ENCODE data around the gene SLC7A7.
"Not testable (repeated sequence)": the region's sequence is repeated elsewhere in the genome, so short reads cannot be mapped to it uniquely, and the experiment has no call there.

SLC7A7 gene

DNA sequence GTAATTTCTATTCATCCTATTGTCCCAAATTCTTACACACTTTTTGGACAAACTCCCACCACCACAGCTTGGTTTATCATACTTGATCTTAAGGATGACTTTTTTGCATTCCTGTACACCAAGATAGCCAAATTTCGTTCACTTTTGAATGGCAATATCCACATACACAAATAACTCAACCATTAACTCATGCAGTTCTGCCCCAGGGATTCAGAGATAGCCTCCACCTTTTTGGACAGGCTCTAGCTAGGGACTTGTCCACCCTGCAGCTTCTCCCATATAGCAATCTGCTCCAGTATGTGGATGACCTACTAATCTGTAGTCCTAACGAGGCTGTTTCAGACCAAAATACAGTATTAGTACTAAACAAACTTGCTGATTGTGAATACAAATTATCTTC, 81.4 kb downstream of the SLC7A7 start:
- no peaks in the 10 kb centered on the region for H3K27me3 ChIP-seq (ENCODE audit: control insufficient read depth, insufficient read depth, low read length)
- no peak overlapping the region for H2AFZ ChIP-seq
- no peak overlapping the region for H3K27ac ChIP-seq
- no peak overlapping the region for H3K9ac ChIP-seq
- H3K9me3 ChIP-seq (ENCODE audit: control insufficient read depth, low read length): no peaks in the 10 kb centered on the region
- no peaks in the 10 kb centered on the region for H3K4me1 ChIP-seq
- TF ChIP-seq, protein P1, sequence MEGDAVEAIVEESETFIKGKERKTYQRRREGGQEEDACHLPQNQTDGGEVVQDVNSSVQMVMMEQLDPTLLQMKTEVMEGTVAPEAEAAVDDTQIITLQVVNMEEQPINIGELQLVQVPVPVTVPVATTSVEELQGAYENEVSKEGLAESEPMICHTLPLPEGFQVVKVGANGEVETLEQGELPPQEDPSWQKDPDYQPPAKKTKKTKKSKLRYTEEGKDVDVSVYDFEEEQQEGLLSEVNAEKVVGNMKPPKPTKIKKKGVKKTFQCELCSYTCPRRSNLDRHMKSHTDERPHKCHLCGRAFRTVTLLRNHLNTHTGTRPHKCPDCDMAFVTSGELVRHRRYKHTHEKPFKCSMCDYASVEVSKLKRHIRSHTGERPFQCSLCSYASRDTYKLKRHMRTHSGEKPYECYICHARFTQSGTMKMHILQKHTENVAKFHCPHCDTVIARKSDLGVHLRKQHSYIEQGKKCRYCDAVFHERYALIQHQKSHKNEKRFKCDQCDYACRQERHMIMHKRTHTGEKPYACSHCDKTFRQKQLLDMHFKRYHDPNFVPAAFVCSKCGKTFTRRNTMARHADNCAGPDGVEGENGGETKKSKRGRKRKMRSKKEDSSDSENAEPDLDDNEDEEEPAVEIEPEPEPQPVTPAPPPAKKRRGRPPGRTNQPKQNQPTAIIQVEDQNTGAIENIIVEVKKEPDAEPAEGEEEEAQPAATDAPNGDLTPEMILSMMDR (IDR thresholded peaks at IDR 0.05): no peak
- H3K4me2 ChIP-seq (ENCODE audit: low read length): no peak overlapping the region
- no peaks in the 10 kb centered on the region for H3K36me3 ChIP-seq (ENCODE audit: control insufficient read depth, insufficient read depth, low read length)
- no peak overlapping the region for H3K4me3 ChIP-seq (ENCODE audit: low read depth, low read length)
- H3K79me2 ChIP-seq: no peaks in the 10 kb centered on the region

DNA sequence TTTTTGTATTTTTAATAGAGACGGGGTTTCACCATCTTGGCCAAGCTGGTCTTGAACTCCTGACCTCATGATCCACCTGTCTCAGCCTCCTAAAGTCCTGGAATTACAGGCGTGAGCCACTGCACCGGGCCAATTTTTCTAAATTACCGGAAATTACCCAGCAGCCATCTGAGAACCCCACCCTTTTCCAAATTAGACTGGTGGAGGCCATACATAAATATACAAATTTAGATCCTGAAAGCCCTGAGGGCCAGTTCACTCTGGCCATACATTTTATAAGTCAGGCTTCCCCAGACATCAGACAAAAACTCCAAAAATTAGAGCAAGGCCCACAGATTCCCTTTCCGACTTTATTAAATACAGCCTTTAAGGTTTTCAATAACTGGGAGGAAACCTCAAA, 83.2 kb downstream of the SLC7A7 start:
- not testable (repeated sequence) for H3K36me3 ChIP-seq (ENCODE audit: control insufficient read depth, insufficient read depth, low read length); H3K27me3 ChIP-seq (ENCODE audit: control insufficient read depth, insufficient read depth, low read length); H3K4me2 ChIP-seq (ENCODE audit: low read length); H3K79me2 ChIP-seq; H3K4me3 ChIP-seq (ENCODE audit: low read depth, low read length); H3K9me3 ChIP-seq (ENCODE audit: control insufficient read depth, low read length); H2AFZ ChIP-seq; H3K4me1 ChIP-seq; H3K9ac ChIP-seq; H3K27ac ChIP-seq

DNA sequence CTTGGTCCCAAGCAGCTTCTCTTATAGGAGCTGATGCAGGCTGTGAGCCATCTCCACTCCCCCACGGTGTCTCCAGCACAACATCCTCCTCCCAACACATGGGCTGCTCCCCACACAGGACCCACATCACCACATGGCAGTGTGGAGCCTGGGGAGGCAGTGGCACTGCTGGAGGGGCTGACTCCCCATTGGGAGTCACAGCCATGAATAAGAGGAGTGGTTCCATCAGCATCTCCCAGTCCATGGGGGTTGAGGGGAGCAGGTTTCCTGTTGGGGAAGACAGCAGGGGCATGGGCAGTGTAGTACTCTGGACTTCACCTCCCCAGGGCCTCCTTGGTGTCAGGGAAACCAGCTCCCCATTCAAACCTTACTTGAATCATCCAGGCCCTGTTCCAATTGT, 89.2 kb downstream of the SLC7A7 start:
- TF ChIP-seq, protein P1 (IDR thresholded peaks at IDR 0.05): no peak
- no peak overlapping the region for H2AFZ ChIP-seq
- no peak overlapping the region for H3K27ac ChIP-seq
- no peaks in the 10 kb centered on the region for H3K27me3 ChIP-seq (ENCODE audit: control insufficient read depth, insufficient read depth, low read length)
- H3K79me2 ChIP-seq: no peaks in the 10 kb centered on the region
- H3K36me3 ChIP-seq (ENCODE audit: control insufficient read depth, insufficient read depth, low read length): no peaks in the 10 kb centered on the region
- H3K4me2 ChIP-seq (ENCODE audit: low read length): no peak overlapping the region
- H3K4me1 ChIP-seq: no peaks in the 10 kb centered on the region
- no peaks in the 10 kb centered on the region for H3K9me3 ChIP-seq (ENCODE audit: control insufficient read depth, low read length)
- no peak overlapping the region for H3K9ac ChIP-seq
- no peak overlapping the region for H3K4me3 ChIP-seq (ENCODE audit: low read depth, low read length)

DNA sequence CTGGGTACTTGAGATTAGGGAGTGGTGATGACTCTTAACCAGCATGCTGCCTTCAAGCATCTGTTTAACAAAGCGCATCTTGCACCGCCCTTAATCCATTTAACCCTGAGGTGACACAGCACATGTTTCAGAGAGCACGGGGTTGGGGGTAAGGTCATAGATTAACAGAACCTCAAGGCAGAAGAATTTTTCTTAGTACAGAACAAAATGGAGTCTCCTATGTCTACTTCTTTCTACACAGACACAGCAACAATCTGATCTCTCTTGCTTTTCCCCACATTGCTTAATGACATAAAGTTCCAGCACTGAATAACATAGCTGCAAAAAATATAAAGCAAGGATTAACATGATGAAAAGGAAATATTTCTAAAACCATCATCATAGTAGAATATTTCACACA, 89.9 kb downstream of the SLC7A7 start:
- not testable (repeated sequence) for H3K4me1 ChIP-seq; H3K4me2 ChIP-seq (ENCODE audit: low read length); H3K9ac ChIP-seq; H3K4me3 ChIP-seq (ENCODE audit: low read depth, low read length); H3K27me3 ChIP-seq (ENCODE audit: control insufficient read depth, insufficient read depth, low read length); H3K9me3 ChIP-seq (ENCODE audit: control insufficient read depth, low read length); H3K79me2 ChIP-seq; H3K27ac ChIP-seq; H3K36me3 ChIP-seq (ENCODE audit: control insufficient read depth, insufficient read depth, low read length); H2AFZ ChIP-seq

DNA sequence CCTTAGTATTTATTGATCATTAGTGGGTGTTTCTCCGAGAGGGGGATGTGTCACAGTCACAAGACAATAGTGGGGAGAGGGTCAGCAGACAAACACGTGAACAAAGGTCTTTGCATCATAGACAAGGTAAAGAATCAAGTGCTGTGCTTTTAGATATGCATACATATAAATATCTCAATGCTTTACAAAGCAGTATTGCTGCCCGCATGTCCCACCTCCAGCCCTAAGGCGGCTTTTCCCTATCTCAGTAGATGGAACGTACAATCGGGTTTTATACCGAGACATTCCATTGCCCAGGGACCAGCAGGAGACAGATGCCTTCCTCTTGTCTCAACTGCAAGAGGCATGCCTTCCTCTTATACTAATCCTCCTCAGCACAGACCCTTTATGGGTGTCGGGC, 90.4 kb downstream of the SLC7A7 start:
- not testable (repeated sequence) for H3K27me3 ChIP-seq (ENCODE audit: control insufficient read depth, insufficient read depth, low read length); H3K79me2 ChIP-seq; H2AFZ ChIP-seq; H3K9ac ChIP-seq; H3K4me2 ChIP-seq (ENCODE audit: low read length); H3K4me3 ChIP-seq (ENCODE audit: low read depth, low read length); H3K36me3 ChIP-seq (ENCODE audit: control insufficient read depth, insufficient read depth, low read length); H3K9me3 ChIP-seq (ENCODE audit: control insufficient read depth, low read length); H3K27ac ChIP-seq; H3K4me1 ChIP-seq

DNA sequence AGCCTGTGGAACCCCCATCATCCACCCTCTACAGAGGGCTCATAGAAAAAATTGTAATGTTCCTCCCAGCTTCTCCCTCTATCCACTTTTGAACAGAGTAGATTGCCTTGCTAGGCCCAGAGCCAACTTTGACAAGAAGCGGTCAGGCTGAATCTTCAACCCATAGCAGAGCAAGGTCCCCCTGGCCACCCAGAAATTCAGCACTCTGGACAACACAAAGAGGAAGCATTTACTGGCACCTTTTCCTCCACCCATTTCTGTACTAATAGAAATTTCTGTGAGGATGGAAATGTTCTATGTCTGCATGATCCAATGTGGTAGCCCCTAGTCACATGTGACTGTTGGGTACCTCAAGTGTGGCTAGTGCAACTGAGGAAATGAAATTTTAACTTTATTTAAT, 91.4 kb downstream of the SLC7A7 start:
- no peaks in the 10 kb centered on the region for H3K79me2 ChIP-seq

More for the DNA sequence above, 91.4 kb downstream of the SLC7A7 start:
- Histone ChIP-seq H3K4me2 (ENCODE audit: low read length) (no peak overlapping the region), H3K4me3 (ENCODE audit: low read depth, low read length) (no peak overlapping the region), H3K9ac (no peak overlapping the region), H2AFZ (no peak overlapping the region), H3K27ac (no peak overlapping the region), H3K9me3 (ENCODE audit: control insufficient read depth, low read length) (no peaks in the 10 kb centered on the region), H3K36me3 (ENCODE audit: control insufficient read depth, insufficient read depth, low read length) (no peaks in the 10 kb centered on the region), H3K4me1 (no peaks in the 10 kb centered on the region), H3K27me3 (ENCODE audit: control insufficient read depth, insufficient read depth, low read length) (no peaks in the 10 kb centered on the region)
- TF ChIP-seq, protein P1 (IDR thresholded peaks at IDR 0.05): no peak

Data from parathyroid adenoma (tissue), 2 donors.